ENCODE measurements around the gene CFHR1.
"Not testable (repeated sequence)": the region's sequence is repeated elsewhere in the genome, so short reads cannot be mapped to it uniquely, and the experiment has no call there.

GRCh38 chr1:196849613-196850492 is 30.3 kb downstream of the CFHR1 start:
- TF ChIP-seq CTCF (optimal IDR thresholded peaks at IDR 0.05 in 1 of 3, IDR thresholded peaks at IDR 0.05 in 1 of 3, conservative IDR thresholded peaks at IDR 0.05 in 1 of 3; ENCODE audit: extremely low read depth in 1 of 3, insufficient read depth in 2 of 3, low read length in 3 of 3); EZH2 (IDR thresholded peaks at IDR 0.05; ENCODE audit: low read length): not testable (repeated sequence)

All from keratinocyte (primary cell).